ENCODE results near the gene DGCR2.
"Not testable (repeated sequence)": the region's sequence is repeated elsewhere in the genome, so short reads cannot be mapped to it uniquely, and the experiment has no call there.

DGCR2 gene

DNA sequence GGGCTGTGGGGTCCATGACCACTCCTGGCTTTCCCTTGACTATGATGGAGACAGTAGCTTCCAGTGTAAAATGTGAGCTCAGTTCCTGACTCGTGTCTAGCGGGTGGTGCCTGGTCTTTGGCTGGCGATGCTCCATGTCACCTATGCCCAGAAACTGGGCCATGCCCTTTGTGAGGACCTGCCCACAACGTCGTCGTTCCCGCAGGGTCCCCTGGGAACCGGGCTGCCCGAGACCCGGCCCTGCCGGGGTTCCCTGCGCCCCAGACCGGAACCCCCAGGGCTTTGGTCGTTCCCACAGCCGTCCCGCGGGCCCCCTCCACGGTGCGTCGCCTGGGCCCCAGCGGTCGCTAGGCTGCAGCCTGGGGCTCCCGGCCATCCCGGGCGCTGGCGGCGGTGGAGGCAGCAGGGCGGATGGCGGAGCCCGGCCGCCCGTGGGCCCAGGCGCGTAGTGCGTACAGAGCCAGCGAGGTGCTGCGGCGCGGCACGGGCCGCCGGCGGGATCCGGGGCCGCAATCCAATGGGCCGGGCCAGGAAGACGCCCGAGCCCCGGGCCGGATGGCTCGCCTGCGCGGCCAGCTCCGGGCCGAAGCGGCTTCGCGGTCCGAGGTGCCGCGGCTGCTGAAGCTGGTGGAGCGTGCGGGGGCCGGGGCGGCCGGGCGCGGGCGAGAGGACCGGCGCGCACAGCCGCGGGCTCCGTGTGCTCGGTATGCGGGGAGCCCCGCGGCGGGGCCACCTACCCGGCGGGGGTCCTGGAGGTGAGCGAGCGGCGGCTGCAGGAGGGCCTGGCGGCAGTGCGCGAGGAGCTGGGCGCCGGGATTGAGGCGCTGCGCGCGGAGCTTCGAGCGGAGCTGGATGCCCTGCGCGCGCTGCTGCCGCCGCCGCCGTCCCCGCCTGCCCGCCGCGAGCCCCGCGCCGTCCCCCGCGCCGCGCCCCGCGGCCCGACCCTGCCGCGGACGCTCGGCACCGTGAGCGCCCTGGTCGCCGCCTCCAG is 92.8 kb downstream of the DGCR2 start:
- H3K9me3 ChIP-seq (ENCODE audit: control insufficient read depth, low read length); H3K4me3 ChIP-seq (ENCODE audit: low read length); H3K4me1 ChIP-seq (ENCODE audit: control insufficient read depth, insufficient read depth, low read length); H3K9ac ChIP-seq (ENCODE audit: low read length); H3K36me3 ChIP-seq (ENCODE audit: control insufficient read depth, insufficient read depth, low read length): not testable (repeated sequence)
- peaks cover 14% of the 10 kb centered on the region for H3K27me3 ChIP-seq (ENCODE audit: control insufficient read depth, insufficient read depth, low read length)

DNA sequence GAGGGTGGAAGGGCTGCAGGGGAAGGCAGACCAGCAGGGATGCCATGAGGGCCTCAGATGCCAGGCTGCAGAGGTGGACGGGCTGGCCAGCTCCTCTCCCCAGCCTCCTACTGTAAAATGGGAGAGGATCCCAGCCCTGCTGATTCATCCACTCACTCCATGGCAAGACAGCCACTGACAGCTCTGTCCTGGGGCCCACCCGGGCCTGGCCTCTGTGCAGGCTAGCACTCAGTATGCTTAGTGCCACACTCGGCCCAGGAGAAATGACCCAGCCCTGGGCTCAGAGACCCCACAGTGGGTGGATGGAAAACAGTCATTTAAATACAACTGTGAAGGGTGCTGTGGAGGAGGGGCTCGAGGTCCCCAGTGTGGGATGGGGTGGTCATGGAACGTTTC is 94.2 kb downstream of the DGCR2 start:
- not testable (repeated sequence) for H3K4me1 ChIP-seq (ENCODE audit: control insufficient read depth, insufficient read depth, low read length); H3K9me3 ChIP-seq (ENCODE audit: control insufficient read depth, low read length); H3K36me3 ChIP-seq (ENCODE audit: control insufficient read depth, insufficient read depth, low read length); H3K4me3 ChIP-seq (ENCODE audit: low read length); H3K9ac ChIP-seq (ENCODE audit: low read length)
- peaks cover 14% of the 10 kb centered on the region for H3K27me3 ChIP-seq (ENCODE audit: control insufficient read depth, insufficient read depth, low read length)

DNA sequence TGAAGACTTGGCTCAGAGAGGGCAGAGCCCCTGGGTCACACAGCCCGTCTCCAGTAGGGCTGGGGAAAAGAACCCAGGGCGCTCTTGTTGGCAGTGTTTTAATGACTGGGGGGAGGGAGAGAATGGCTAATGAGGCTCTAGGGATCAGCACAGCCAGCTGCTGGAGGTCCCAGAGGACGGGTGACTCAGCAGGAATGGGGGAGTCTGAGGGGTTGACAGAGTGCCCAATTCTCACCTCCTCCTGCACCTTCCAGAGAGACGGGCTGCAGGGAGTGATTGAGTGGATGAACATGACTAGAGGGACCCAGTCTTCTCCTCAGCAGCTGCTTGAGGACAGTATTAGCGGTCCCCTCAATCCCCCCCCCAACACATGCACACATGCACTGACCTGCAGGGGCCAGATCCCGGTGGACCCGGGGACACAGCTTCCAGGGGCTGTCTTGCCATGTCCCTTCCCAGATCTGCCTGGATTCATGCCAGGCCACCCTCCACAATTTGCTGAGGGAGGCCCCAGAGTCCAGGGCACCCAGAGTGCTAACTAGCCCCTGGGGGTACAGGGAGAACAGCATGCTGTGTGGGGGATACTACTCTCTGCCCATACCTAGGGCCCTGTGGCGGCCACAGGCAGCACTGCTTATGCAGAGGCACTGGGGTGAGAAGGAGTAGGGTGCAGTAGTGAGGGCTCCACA is 94.7 kb downstream of the DGCR2 start:
- H3K27me3 ChIP-seq (ENCODE audit: control insufficient read depth, insufficient read depth, low read length), result peaks cover 14% of the 10 kb centered on the region
- not testable (repeated sequence) for H3K4me3 ChIP-seq (ENCODE audit: low read length); H3K4me1 ChIP-seq (ENCODE audit: control insufficient read depth, insufficient read depth, low read length)

DNA sequence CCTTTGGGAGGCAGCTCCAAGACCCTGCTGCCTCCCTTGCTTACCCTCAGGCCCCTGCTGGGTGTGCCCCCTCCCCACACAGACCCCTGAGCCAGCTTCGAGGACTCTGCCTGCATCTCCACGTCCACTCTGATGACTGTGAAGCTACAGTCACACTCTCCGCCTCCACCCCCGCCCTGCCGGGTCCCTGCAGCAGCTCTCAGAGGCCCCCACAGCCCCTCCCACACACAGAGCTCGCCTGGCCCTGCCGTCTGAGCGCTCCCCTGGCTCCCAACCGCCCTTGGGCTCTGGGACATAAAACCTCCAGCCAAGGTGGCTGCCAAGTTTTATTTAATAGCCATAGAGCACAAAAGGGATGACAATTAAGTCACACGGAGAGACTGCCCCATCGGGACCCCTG is 96.1 kb downstream of the DGCR2 start:
- not testable (repeated sequence) for H3K9ac ChIP-seq (ENCODE audit: low read length); H3K36me3 ChIP-seq (ENCODE audit: control insufficient read depth, insufficient read depth, low read length); H3K4me3 ChIP-seq (ENCODE audit: low read length); H3K4me1 ChIP-seq (ENCODE audit: control insufficient read depth, insufficient read depth, low read length); H3K9me3 ChIP-seq (ENCODE audit: control insufficient read depth, low read length)
- peaks cover 14% of the 10 kb centered on the region for H3K27me3 ChIP-seq (ENCODE audit: control insufficient read depth, insufficient read depth, low read length)

More for the DNA sequence above, 94.7 kb downstream of the DGCR2 start:
- not testable (repeated sequence) for H3K36me3 ChIP-seq (ENCODE audit: control insufficient read depth, insufficient read depth, low read length); H3K9me3 ChIP-seq (ENCODE audit: control insufficient read depth, low read length); H3K9ac ChIP-seq (ENCODE audit: low read length)

DNA sequence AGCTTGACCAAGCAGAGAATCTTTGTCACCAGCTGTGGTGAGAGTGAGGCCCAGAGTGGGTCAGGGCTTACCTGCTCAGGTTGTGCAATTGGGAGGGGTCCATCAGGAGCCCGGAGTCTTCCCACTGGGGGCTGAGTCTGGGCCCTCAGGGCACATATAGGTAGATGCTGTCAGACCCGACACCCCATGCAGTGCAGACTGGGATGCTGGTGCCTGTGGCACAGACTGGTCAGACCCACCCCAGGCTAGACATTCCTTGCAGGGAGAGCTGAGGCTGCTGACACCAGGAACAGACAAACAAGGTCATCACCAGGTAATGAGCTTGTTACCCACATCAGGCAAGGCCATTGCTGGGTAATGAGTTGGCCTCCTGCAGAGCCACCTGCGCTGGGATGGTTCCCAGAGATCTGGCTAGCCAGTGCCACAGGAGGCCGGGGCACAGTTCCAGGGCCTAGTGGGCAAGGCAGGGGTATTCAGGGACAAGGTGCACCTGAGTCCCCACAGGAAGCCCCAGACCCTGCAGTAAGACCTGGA is 97.2 kb downstream of the DGCR2 start:
- not testable (repeated sequence) for H3K27me3 ChIP-seq (ENCODE audit: control insufficient read depth, insufficient read depth, low read length); H3K9ac ChIP-seq (ENCODE audit: low read length); H3K36me3 ChIP-seq (ENCODE audit: control insufficient read depth, insufficient read depth, low read length); H3K4me3 ChIP-seq (ENCODE audit: low read length); H3K4me1 ChIP-seq (ENCODE audit: control insufficient read depth, insufficient read depth, low read length); H3K9me3 ChIP-seq (ENCODE audit: control insufficient read depth, low read length)

DNA sequence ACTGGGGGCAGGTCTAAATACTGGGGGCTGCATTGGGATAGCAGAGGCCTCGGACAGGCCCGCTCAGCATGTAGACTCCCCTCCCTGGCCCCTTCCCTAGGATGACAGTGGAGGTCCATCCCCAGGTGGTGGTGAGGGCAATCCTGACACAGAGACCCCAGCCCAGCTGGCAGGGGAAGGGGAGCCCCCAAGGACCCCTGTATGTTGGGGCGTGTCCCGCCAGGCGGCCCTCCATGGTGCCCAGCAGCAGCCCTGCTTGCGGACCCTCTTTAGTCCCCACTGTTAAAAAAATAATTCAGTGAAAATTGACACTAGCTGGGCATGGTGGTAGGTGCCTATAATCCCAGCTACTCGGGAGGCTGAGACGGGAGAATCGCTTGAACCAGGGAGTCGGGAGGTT is 98.3 kb downstream of the DGCR2 start:
- not testable (repeated sequence) for H3K27me3 ChIP-seq (ENCODE audit: control insufficient read depth, insufficient read depth, low read length); H3K4me3 ChIP-seq (ENCODE audit: low read length); H3K9ac ChIP-seq (ENCODE audit: low read length); H3K4me1 ChIP-seq (ENCODE audit: control insufficient read depth, insufficient read depth, low read length); H3K36me3 ChIP-seq (ENCODE audit: control insufficient read depth, insufficient read depth, low read length); H3K9me3 ChIP-seq (ENCODE audit: control insufficient read depth, low read length)

DNA sequence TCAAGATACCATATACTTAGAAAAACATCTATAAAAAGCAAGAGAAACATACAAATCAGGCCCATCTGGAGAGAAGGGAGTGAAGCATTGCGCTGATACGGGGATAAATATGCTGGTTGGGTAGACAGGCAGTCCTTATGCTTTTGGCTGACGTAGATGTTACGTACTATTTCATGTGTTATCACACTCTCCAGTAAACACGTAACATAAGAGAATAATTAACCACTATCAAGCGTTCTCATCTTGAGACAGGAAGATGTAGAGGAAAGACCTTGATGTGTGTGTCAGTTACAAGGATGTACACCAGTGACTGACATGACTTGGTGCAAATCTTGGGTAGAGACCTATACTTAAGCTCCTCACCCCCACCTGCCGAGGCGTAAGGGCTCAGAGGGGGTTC is 99.5 kb downstream of the DGCR2 start:
- Histone ChIP-seq H3K9me3 (ENCODE audit: control insufficient read depth, low read length) (no peaks in the 10 kb centered on the region), H3K9ac (ENCODE audit: low read length) (no peak overlapping the region), H3K27me3 (ENCODE audit: control insufficient read depth, insufficient read depth, low read length) (peaks cover 3% of the 10 kb centered on the region), H3K4me3 (ENCODE audit: low read length) (no peak overlapping the region), H3K4me1 (ENCODE audit: control insufficient read depth, insufficient read depth, low read length) (no peaks in the 10 kb centered on the region), H3K36me3 (ENCODE audit: control insufficient read depth, insufficient read depth, low read length) (no peaks in the 10 kb centered on the region)

DNA sequence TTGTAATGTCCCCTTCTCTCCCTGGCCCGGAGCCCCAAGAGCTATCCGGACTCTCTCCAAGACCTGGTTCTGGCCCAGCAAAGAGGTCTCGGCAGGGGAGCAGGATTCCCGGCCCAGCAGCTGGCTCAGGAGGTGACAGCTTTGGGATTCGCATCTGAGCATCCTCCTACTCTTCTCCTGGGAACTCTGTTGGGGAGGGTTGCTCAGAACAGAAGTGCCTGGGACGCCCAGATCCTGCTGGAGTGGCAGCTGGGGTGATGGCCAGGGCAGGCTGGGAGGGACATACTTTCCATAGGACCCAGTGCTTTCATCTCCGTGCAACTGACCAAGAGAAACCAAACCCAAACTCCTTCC is 102.6 kb downstream of the DGCR2 start:
- Histone ChIP-seq H3K36me3 (ENCODE audit: control insufficient read depth, insufficient read depth, low read length) (no peaks in the 10 kb centered on the region), H3K4me1 (ENCODE audit: control insufficient read depth, insufficient read depth, low read length) (no peaks in the 10 kb centered on the region), H3K4me3 (ENCODE audit: low read length) (no peak overlapping the region), H3K9ac (ENCODE audit: low read length) (no peak overlapping the region), H3K27me3 (ENCODE audit: control insufficient read depth, insufficient read depth, low read length) (peaks cover 3% of the 10 kb centered on the region), H3K9me3 (ENCODE audit: control insufficient read depth, low read length) (no peaks in the 10 kb centered on the region)

DNA sequence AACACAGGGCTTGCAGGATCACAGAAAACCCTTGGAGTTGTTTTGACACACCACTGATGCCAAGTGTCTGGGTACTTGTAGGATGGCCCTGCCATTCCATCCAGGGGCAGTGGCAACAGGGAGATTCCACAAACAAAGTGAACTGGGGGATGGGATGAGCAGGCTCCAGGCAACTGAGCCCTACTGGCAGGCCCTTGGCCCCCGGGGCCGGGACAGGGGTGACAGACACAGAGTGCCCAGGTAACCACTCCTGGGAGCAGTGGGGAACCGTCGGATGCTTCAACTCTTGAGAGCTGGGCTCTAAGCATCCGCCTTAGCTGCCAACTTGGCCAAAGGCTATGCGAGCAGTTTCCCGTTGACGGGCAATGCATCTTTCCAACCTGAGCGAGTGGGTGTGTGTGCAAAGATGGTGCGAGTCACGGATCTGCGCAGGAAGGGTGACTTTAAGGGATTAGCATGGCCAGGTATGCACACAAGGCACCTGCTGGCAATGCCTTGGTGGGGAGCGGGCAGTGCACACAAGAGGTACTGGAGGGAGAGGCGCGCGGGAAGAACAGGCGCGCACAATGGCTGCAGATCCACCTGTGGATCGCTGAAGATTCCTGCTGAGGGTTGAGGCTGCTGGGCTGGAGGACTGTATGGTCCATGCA is 103.1 kb downstream of the DGCR2 start:
- no peak overlapping the region for H3K9ac ChIP-seq (ENCODE audit: low read length)
- H3K36me3 ChIP-seq (ENCODE audit: control insufficient read depth, insufficient read depth, low read length), result no peaks in the 10 kb centered on the region
- H3K4me1 ChIP-seq (ENCODE audit: control insufficient read depth, insufficient read depth, low read length), result no peaks in the 10 kb centered on the region
- H3K4me3 ChIP-seq (ENCODE audit: low read length), result no peak overlapping the region
- peaks cover 3% of the 10 kb centered on the region for H3K27me3 ChIP-seq (ENCODE audit: control insufficient read depth, insufficient read depth, low read length)
- H3K9me3 ChIP-seq (ENCODE audit: control insufficient read depth, low read length), result no peaks in the 10 kb centered on the region

DNA sequence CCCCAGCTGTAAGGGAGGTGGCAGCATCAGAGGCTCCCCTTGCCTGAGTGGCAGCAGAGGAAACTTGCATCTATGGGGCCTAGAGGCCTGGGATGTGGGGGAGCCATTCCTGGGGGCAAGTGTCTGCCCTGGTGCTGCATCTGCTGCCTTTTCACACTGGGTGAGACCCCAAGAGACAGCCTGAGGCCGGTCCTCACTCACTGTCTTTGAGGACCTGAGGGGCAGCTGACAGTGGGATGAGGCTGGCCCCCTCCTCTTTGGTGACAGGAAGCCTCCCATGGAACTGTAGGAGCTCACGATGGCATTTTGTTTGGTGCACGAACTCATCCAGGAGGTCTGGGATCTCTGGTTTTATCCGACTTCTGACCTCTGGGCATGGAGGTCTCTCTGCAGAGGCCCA is 104.0 kb downstream of the DGCR2 start:
- Histone ChIP-seq H3K4me3 (ENCODE audit: low read length) (no peak overlapping the region), H3K36me3 (ENCODE audit: control insufficient read depth, insufficient read depth, low read length) (no peaks in the 10 kb centered on the region), H3K27me3 (ENCODE audit: control insufficient read depth, insufficient read depth, low read length) (peaks cover 3% of the 10 kb centered on the region), H3K9ac (ENCODE audit: low read length) (no peak overlapping the region), H3K4me1 (ENCODE audit: control insufficient read depth, insufficient read depth, low read length) (no peaks in the 10 kb centered on the region), H3K9me3 (ENCODE audit: control insufficient read depth, low read length) (no peaks in the 10 kb centered on the region)

DNA sequence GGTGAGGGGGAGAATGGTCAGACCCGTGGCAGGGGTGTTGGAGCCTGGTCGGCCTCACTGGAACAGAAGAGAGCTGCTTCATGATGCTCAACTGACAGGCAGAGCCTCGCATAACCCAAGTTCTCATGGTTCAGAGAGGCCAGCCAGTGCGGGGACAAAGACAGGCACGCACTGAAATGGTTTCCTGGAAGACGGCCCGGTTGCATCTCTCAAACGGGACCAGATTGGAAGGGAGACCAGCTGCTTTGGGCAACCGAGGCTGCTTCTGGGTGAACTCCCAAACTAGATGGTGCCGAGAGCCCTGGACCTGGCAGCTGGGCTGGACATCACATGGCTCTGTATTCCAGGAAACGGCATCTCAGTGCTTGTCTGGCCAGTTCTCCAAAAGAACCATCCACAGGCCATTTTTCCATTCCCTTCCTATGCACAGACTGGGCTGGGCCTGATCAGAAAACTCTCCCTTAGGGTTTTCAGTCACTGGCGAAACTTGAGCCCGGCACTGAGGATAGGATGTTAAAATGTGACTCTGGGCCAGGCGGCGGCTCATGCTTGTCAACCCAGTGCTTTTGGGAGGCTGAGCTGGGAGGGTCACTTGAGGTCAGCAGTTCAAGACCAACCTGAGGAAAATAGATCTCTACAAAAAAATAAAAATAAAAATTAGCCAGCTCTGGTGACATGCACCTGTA is 106.0 kb downstream of the DGCR2 start:
- Histone ChIP-seq H3K9ac (ENCODE audit: low read length) (no peak overlapping the region), H3K27me3 (ENCODE audit: control insufficient read depth, insufficient read depth, low read length) (peaks cover 3% of the 10 kb centered on the region), H3K9me3 (ENCODE audit: control insufficient read depth, low read length) (no peaks in the 10 kb centered on the region), H3K4me1 (ENCODE audit: control insufficient read depth, insufficient read depth, low read length) (no peaks in the 10 kb centered on the region), H3K36me3 (ENCODE audit: control insufficient read depth, insufficient read depth, low read length) (no peaks in the 10 kb centered on the region), H3K4me3 (ENCODE audit: low read length) (no peak overlapping the region)
